HG03060 (cell line): ENCODE results near the gene ARSD.
"Not testable (repeated sequence)": the region's sequence is repeated elsewhere in the genome, so short reads cannot be mapped to it uniquely, and the experiment has no call there.

Experiments
- ATAC-seq: cut with Tn5 transposase; IDR thresholded peaks from one replicate; pipeline ENCODE4 v1.9.1; 2021; ENCODE audit warnings: low read depth, moderate number of reproducible peaks; ENCODE audit not compliant: unreplicated experiment

ARSD gene

GRCh38 chrX:2934715-2935710, 5.9 kb upstream of the ARSD start:
- no peak for ATAC-seq

GRCh38 chrX:2933125-2933900, 4.2 kb upstream of the ARSD start:
- no peak for ATAC-seq

GRCh38 chrX:2931612-2932011, 2.5 kb upstream of the ARSD start:
- ATAC-seq, result no peak

GRCh38 chrX:2931155-2931554, 2.0 kb upstream of the ARSD start:
- no peak for ATAC-seq

GRCh38 chrX:2928191-2928582, 952 bp downstream of the ARSD start:
- ATAC-seq, result no peak

- no peak for ATAC-seq
These were observed 2.4 kb downstream of the ARSD start for GRCh38 chrX:2926664-2927275.

- ATAC-seq, result not testable (repeated sequence)
These were observed 2.9 kb downstream of the ARSD start for GRCh38 chrX:2926255-2926654.

GRCh38 chrX:2924151-2924550, 5.0 kb downstream of the ARSD start:
- no peak for ATAC-seq

GRCh38 chrX:2921750-2922149, 7.4 kb downstream of the ARSD start:
- no peak for ATAC-seq

GRCh38 chrX:2921193-2921592, 7.9 kb downstream of the ARSD start:
- ATAC-seq, result no peak

GRCh38 chrX:2917767-2918166, 11.4 kb downstream of the ARSD start:
- ATAC-seq, result no peak

- ATAC-seq, result no peak
These were observed 16.0 kb downstream of the ARSD start for GRCh38 chrX:2913118-2913517.

GRCh38 chrX:2910109-2910508, 19.0 kb downstream of the ARSD start:
- no peak for ATAC-seq

- no peak for ATAC-seq
These were observed 20.9 kb downstream of the ARSD start for GRCh38 chrX:2908125-2908685.

- ATAC-seq, result no peak
These were observed 21.8 kb downstream of the ARSD start for GRCh38 chrX:2907295-2907694.

- ATAC-seq, result no peak
These were observed 25.8 kb downstream of the ARSD start for GRCh38 chrX:2903366-2903765.

- no peak for ATAC-seq
These were observed 26.3 kb downstream of the ARSD start for GRCh38 chrX:2902841-2903240.

- no peak for ATAC-seq
These were observed 27.6 kb downstream of the ARSD start for GRCh38 chrX:2901367-2902036.

GRCh38 chrX:2898846-2899512, 30.2 kb downstream of the ARSD start:
- no peak for ATAC-seq
